GM12874 (cell line): ENCODE results near the gene NRP2.

ENCODE experiments used
- TF ChIP-seq, protein P1 (sequence below): IDR thresholded peaks from 2 replicates; pipeline ENCODE4 v1.5.1; 2011; ENCODE audit warnings: low read depth, mild to moderate bottlenecking, control low read depth, low read length, moderate library complexity; ENCODE audit not compliant: insufficient read depth

NRP2 gene

DNA sequence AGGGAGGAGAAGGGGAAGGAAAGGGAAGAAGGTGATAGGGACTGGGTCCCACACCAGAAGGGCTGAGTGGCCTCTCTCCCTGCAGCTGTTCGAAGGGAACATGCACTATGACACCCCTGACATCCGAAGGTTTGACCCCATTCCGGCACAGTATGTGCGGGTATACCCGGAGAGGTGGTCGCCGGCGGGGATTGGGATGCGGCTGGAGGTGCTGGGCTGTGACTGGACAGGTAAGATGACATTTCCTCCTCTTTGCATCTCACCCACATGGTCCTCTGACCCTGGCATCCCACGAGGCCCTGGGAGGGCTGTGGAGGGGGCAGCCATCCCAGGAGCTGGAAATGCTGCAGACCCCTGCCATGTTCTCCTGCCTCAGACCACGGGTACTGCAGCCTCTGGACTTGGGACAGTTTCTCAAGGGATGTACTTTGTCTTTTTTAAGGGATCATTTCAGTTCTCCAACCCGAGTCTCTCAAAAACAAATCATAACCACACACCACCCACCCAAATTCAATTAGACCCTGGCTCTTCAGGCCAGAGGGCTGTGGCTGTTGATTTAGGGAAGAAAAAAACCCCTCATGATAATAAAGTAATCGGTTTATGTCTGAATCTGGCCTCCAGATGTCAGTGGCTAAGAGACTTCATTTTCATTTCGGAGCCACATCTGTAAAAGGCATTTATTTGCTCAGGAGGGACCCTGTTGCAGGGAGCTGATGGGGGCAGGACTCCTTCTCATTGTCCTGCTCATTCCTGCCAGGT lies 63.5 kb downstream of the NRP2 start:
- TF ChIP-seq, protein P1, sequence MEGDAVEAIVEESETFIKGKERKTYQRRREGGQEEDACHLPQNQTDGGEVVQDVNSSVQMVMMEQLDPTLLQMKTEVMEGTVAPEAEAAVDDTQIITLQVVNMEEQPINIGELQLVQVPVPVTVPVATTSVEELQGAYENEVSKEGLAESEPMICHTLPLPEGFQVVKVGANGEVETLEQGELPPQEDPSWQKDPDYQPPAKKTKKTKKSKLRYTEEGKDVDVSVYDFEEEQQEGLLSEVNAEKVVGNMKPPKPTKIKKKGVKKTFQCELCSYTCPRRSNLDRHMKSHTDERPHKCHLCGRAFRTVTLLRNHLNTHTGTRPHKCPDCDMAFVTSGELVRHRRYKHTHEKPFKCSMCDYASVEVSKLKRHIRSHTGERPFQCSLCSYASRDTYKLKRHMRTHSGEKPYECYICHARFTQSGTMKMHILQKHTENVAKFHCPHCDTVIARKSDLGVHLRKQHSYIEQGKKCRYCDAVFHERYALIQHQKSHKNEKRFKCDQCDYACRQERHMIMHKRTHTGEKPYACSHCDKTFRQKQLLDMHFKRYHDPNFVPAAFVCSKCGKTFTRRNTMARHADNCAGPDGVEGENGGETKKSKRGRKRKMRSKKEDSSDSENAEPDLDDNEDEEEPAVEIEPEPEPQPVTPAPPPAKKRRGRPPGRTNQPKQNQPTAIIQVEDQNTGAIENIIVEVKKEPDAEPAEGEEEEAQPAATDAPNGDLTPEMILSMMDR, result no peak

DNA sequence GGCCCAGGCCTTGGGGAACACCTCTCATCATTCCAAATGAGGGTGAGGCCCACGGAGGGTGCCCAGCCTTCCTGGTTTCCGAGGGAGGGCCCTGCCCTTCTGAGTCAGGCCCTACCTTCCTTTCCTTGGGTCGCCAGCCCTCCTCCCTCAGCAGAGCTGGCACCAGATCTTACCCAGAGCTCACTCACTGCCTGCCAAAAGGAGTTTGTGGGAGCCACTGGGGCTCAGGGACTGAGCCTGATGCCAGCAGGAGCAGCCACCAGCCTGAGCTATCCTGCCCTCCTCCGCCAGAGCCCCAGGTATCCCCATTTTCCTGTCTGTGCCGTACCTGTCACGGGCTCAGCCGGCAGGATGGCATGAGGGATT lies 64.1 kb downstream of the NRP2 start:
- TF ChIP-seq, protein P1, result no peak

DNA sequence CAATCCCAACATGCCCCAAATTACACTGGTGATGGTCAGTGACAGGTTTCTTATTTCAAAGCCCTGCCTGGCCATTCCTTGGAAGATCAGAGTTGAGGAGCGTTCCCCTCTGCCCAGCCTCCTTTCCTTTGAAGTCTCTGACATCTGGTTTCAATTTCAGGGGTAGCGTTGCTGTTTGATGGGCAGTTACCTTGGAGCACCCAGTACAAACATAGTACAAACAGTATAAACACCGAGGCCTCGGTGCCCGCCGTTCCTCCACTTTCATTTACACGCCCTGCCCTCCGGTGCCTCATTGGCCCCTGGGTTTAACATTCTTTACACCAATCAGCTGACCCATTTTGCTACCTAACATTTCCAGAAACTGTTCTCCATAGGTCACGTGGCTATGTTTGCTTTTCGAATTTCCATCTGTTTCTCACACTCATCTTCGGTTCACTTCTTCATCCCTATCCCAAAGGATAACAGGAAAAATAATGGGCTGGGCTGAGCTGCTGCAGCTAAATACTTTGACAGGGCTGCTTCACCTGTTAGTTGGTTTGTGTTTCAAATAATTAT lies 65.6 kb downstream of the NRP2 start:
- TF ChIP-seq, protein P1, result no peak

DNA sequence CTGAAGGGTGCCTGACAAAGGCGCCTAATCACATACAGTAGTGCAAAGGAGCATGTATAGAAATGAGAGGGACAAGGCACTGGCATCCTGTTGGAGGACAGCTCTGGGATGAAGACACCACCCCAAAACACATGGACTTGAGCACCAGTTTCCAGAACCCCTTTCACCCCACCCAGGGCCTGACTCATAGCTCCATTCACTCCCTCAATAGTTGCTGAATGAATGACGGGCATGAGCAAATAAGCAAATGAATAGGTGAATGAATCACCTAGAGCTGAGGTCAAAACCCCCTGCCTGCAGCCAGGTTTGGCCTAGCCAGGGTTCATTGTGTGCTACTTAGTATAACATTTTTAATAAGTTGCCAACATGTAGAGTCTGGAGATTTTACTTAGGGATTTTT lies 66.3 kb downstream of the NRP2 start:
- TF ChIP-seq, protein P1, result no peak

DNA sequence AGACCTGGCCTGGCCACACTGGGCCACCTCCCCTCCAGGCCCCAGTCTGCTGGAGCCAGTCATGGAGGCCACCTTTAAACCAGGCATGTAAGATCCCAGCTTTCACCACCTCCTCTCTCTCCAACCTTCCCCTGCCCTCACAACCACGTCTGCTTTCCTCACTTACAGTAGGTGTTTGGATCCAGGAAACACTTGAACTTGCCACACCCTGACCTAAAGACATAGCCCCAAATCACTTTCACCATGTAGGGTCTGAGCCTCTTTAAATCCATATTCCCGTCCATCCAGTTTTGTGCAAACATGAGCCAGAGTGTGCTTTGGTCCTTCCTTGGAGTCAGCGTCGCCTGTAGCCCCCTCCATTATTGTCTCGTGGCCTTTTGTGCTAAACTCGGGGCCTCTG lies 66.8 kb downstream of the NRP2 start:
- TF ChIP-seq, protein P1, result no peak

DNA sequence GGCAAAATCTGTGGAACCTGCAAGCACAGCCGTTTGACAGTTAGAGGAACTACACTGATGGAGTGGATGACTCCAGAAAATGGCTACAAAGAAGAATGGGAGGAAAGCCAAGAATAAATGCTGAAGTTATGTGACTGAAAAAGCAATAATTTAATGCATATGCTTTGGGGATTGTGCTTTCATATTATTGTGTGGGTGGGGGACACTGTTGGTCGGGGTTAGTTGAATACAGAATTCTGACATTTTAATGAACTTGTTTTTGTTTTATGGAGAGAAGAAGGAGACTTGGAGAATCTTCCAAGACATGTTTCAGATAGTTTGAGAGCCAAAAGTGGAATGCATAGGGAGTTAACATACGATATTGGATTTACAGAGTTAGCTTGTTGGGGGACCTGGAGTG lies 68.5 kb downstream of the NRP2 start:
- TF ChIP-seq, protein P1, result no peak

DNA sequence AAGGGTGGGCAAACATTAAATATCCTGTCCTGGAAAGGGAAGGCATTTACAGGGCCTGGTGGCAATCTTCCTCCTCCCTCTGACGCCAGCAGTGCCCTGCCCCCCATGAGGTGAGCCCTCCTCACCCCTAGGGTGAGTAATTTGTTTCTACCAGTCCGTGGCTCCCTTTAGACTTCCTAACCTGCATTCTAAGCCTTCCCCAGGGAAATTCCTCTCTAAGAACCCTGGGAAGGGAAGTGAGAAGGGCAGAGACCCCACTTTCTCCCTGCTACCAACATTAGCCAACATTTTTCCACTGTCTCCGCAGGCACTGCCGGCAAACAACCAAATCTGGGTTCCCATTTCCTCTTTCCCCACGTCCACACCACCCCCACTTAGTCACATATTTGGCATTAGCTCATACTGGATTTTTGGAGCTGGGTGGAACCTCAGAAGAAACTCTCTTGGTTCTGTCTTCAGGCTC lies 69.3 kb downstream of the NRP2 start:
- TF ChIP-seq, protein P1, result no peak
